ENCODE measurements around the gene FIBCD1. TPM values are rescaled to one million over a fixed set of nuclear protein-coding genes. Genes with fewer than 3 reads are reported as not detected.

FIBCD1 gene, protein sequence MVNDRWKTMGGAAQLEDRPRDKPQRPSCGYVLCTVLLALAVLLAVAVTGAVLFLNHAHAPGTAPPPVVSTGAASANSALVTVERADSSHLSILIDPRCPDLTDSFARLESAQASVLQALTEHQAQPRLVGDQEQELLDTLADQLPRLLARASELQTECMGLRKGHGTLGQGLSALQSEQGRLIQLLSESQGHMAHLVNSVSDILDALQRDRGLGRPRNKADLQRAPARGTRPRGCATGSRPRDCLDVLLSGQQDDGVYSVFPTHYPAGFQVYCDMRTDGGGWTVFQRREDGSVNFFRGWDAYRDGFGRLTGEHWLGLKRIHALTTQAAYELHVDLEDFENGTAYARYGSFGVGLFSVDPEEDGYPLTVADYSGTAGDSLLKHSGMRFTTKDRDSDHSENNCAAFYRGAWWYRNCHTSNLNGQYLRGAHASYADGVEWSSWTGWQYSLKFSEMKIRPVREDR
- polyA plus RNA-seq (2013, experiment 1 of 2): 0.82 TPM
- polyA plus RNA-seq (2013, experiment 2 of 2): 0.89 TPM

DNA sequence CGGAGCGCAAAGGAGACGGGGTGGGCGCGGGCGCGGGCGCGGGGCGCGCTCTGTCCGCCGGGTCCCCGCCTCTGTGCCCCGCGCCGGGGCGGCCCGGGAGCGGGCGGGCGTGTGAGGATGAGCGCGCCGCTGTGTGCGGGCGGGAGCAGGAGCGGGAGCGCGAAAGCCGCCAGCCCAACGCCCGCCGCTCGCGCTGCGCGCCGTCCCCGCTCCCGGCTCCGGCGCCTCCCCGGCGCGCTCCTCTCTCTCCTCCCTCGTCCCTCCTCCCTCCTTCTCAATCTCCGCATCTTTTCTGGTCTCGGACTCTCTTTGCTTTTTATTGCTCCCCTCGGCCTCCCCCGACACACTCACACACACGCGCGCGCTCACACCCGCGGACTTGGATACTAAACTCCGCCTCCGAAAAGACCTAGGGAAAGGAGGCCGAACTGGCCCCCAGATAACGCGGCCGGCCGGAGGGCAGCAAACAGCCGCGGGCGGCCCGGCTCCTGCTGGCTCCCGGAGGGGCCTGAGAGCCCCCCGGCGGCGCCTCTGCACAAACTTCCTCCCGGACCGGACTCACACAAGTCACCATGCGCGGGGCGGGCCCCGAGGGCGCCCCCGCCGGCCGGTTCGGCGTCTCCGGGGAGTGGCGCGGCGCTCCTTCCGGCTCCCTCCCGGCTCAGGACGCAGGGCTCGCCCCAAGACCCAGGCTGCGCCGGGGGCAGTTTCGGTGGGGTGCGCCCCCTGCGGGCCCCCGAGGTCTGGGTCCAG is at the start of gene FIBCD1:
Gene FIBCD1 (minus strand): TSS at position 596 of the 753 bp plus-strand sequence. CDS start 640 bp downstream, outside the sequence.
- H2BK15ac ChIP-seq (ENCODE audit: low read length): peak within 1 kb of the TSS; percentile 41
- H3K27me3 ChIP-seq (ENCODE audit: control insufficient read depth in 3 of 3, insufficient read depth in 3 of 3, low read depth in 1 of 3, low read length in 3 of 3): peaks cover 21 to 67% (median 49%) of the 10 kb centered on the region in 3 experiments
- H3K27ac ChIP-seq (replicated peaks; ENCODE audit: low read length): no peak within 1 kb of the TSS
- H4K8ac ChIP-seq (ENCODE audit: low read depth, low read length): no peak within 1 kb of the TSS
- no peak within 1 kb of the TSS for H3K14ac ChIP-seq (ENCODE audit: low read length)
- H3K18ac ChIP-seq (ENCODE audit: low read length): peak within 1 kb of the TSS; percentile 78
- H3K9ac ChIP-seq (ENCODE audit: low read depth, low read length, poor library complexity): peak within 1 kb of the TSS; percentile 54
- peak within 1 kb of the TSS; percentile 89 for H2AFZ ChIP-seq (ENCODE audit: low read length)
- no CpG with 5 or more reads among the region's 98 CpGs for WGBS, 2 donors (ENCODE audit: extremely low coverage in 2 of 2, insufficient read length in 2 of 2, insufficient replicate concordance in 1 of 2)
- H3K4me3 ChIP-seq (ENCODE audit: low read length in 2 of 2): peak within 1 kb of the TSS; percentile 46 to 82
- peak within 1 kb of the TSS; percentile 100 for H3K23ac ChIP-seq (ENCODE audit: low read depth, low read length, poor library complexity)
- H3K79me1 ChIP-seq (ENCODE audit: low read depth, low read length): no peaks in the 10 kb centered on the region
- peaks cover 0 to 3% of the 10 kb centered on the region in 2 donors for H3K9me3 ChIP-seq (replicated peaks in 1 of 2; ENCODE audit: control insufficient read depth in 2 of 2, insufficient read depth in 1 of 2, low read depth in 1 of 2, low read length in 2 of 2)
- H3K36me3 ChIP-seq (replicated peaks in 1 of 2; ENCODE audit: control insufficient read depth in 2 of 2, insufficient read depth in 2 of 2, low read length in 2 of 2): no peaks in the 10 kb centered on the region
- no peak within 1 kb of the TSS for H2BK12ac ChIP-seq (ENCODE audit: low read length)
- peak within 1 kb of the TSS; percentile 66 for H2BK5ac ChIP-seq (ENCODE audit: low read length)
- H4K91ac ChIP-seq (ENCODE audit: low read depth, low read length, poor library complexity): no peak within 1 kb of the TSS
- peak within 1 kb of the TSS; percentile 92 for H3K4me2 ChIP-seq (ENCODE audit: insufficient read depth, low read length, poor library complexity, severe bottlenecking)
- H3K4me1 ChIP-seq (ENCODE audit: control insufficient read depth in 2 of 2, insufficient read depth in 1 of 2, low read depth in 1 of 2, low read length in 2 of 2): peaks cover 17% of the 10 kb centered on the region in 2 donors
- DNase-seq (ENCODE audit: low spot score): no peak
- no peak within 1 kb of the TSS for H3K4ac ChIP-seq (ENCODE audit: low read length)
- H2AK5ac ChIP-seq (ENCODE audit: low read depth, low read length): peak within 1 kb of the TSS; percentile 87
- H2BK120ac ChIP-seq (ENCODE audit: low read depth, low read length): no peak within 1 kb of the TSS

DNA sequence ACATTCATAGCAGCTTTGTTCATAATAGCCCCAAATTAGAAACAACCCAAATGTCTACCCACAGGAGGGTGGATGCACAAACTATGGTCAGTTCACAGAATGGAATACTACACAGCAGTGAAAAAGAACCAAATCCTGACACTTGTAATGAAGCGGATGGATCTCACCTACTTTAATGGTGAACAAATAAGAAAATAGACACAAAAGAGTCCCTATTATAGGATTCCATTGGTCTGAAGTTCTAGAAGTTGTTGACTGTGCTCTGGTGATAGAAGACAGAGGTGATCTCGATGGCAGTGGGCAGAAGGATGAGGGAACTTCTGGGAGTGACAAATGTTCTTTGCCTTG is 49.3 kb upstream of the FIBCD1 start:
- Histone ChIP-seq H4K8ac (ENCODE audit: low read depth, low read length) (no peak overlapping the region), H3K27ac (replicated peaks; ENCODE audit: low read length) (no peak overlapping the region), H3K23ac (ENCODE audit: low read depth, low read length, poor library complexity) (no peak overlapping the region), H3K18ac (ENCODE audit: low read length) (no peak overlapping the region), H3K9me3 (replicated peaks in 1 of 2; ENCODE audit: control insufficient read depth in 2 of 2, insufficient read depth in 1 of 2, low read depth in 1 of 2, low read length in 2 of 2) (peaks cover 0 to 2% of the 10 kb centered on the region in 2 donors), H3K4me3 (ENCODE audit: low read length in 2 of 2) (no peak overlapping the region), H2BK15ac (ENCODE audit: low read length) (no peak overlapping the region), H3K9ac (ENCODE audit: low read depth, low read length, poor library complexity) (no peak overlapping the region), H4K91ac (ENCODE audit: low read depth, low read length, poor library complexity) (no peak overlapping the region), H3K79me1 (ENCODE audit: low read depth, low read length) (peaks cover 3% of the 10 kb centered on the region), H2AFZ (ENCODE audit: low read length) (no peak overlapping the region), H2AK5ac (ENCODE audit: low read depth, low read length) (no peak overlapping the region), H3K4me2 (ENCODE audit: insufficient read depth, low read length, poor library complexity, severe bottlenecking) (no peak overlapping the region), H2BK12ac (ENCODE audit: low read length) (no peak overlapping the region), H3K27me3 (ENCODE audit: control insufficient read depth in 3 of 3, insufficient read depth in 3 of 3, low read depth in 1 of 3, low read length in 3 of 3) (peaks cover 0 to 10% (median 0%) of the 10 kb centered on the region in 3 experiments), H3K4ac (ENCODE audit: low read length) (no peak overlapping the region), H2BK120ac (ENCODE audit: low read depth, low read length) (no peak overlapping the region), H3K36me3 (replicated peaks in 1 of 2; ENCODE audit: control insufficient read depth in 2 of 2, insufficient read depth in 2 of 2, low read length in 2 of 2) (no peaks in the 10 kb centered on the region), H3K4me1 (ENCODE audit: control insufficient read depth in 2 of 2, insufficient read depth in 1 of 2, low read depth in 1 of 2, low read length in 2 of 2) (peaks cover 3 to 47% of the 10 kb centered on the region in 2 donors), H2BK5ac (ENCODE audit: low read length) (no peak overlapping the region), H3K14ac (ENCODE audit: low read length) (no peak overlapping the region)
- no CpG with 5 or more reads among the region's 2 CpGs for WGBS, 2 donors (ENCODE audit: extremely low coverage in 2 of 2, insufficient read length in 2 of 2, insufficient replicate concordance in 1 of 2)
- no peak for DNase-seq (ENCODE audit: low spot score)

GRCh38 chr9:130987738-130988399 is 48.8 kb upstream of the FIBCD1 start:
- no peak overlapping the region for H4K8ac ChIP-seq (ENCODE audit: low read depth, low read length)
- H2AK5ac ChIP-seq (ENCODE audit: low read depth, low read length): no peak overlapping the region
- no peak overlapping the region for H2BK15ac ChIP-seq (ENCODE audit: low read length)
- peak overlapping the region; percentile 35 for H3K18ac ChIP-seq (ENCODE audit: low read length)
- peak overlapping the region; percentile 87 for H3K23ac ChIP-seq (ENCODE audit: low read depth, low read length, poor library complexity)
- H3K79me1 ChIP-seq (ENCODE audit: low read depth, low read length): peaks cover 3% of the 10 kb centered on the region
- no peaks in the 10 kb centered on the region for H3K36me3 ChIP-seq (replicated peaks in 1 of 2; ENCODE audit: control insufficient read depth in 2 of 2, insufficient read depth in 2 of 2, low read length in 2 of 2)
- H2BK5ac ChIP-seq (ENCODE audit: low read length): no peak overlapping the region
- H3K4ac ChIP-seq (ENCODE audit: low read length): no peak overlapping the region
- H3K4me3 ChIP-seq (ENCODE audit: low read length in 2 of 2): no peak overlapping the region
- WGBS, 2 donors (ENCODE audit: extremely low coverage in 2 of 2, insufficient read length in 2 of 2, insufficient replicate concordance in 1 of 2): no CpG with 5 or more reads among the region's 10 CpGs
- H3K4me2 ChIP-seq (ENCODE audit: insufficient read depth, low read length, poor library complexity, severe bottlenecking): no peak overlapping the region
- DNase-seq (ENCODE audit: low spot score): no peak
- no peak overlapping the region for H3K14ac ChIP-seq (ENCODE audit: low read length)
- H3K9me3 ChIP-seq (replicated peaks in 1 of 2; ENCODE audit: control insufficient read depth in 2 of 2, insufficient read depth in 1 of 2, low read depth in 1 of 2, low read length in 2 of 2): peaks cover 0 to 2% of the 10 kb centered on the region in 2 donors
- peak overlapping the region; percentile 31 for H2AFZ ChIP-seq (ENCODE audit: low read length)
- no peak overlapping the region for H3K9ac ChIP-seq (ENCODE audit: low read depth, low read length, poor library complexity)
- no peak overlapping the region for H4K91ac ChIP-seq (ENCODE audit: low read depth, low read length, poor library complexity)
- H3K4me1 ChIP-seq (ENCODE audit: control insufficient read depth in 2 of 2, insufficient read depth in 1 of 2, low read depth in 1 of 2, low read length in 2 of 2): peaks cover 6 to 52% of the 10 kb centered on the region in 2 donors
- H3K27ac ChIP-seq (replicated peaks; ENCODE audit: low read length): no peak overlapping the region
- peaks cover 0 to 8% (median 0%) of the 10 kb centered on the region in 3 experiments for H3K27me3 ChIP-seq (ENCODE audit: control insufficient read depth in 3 of 3, insufficient read depth in 3 of 3, low read depth in 1 of 3, low read length in 3 of 3)
- peak overlapping the region; percentile 59 for H2BK12ac ChIP-seq (ENCODE audit: low read length)
- H2BK120ac ChIP-seq (ENCODE audit: low read depth, low read length): no peak overlapping the region
